ENCODE data around the gene RCC1.

The RCC1 gene

GRCh38 chr1:28507646-28508434, 2.0 kb downstream of the RCC1 start:
- H3K4ac ChIP-seq (ENCODE audit: low read depth, low read length), result peak overlapping the region; percentile 59
- H3K4me2 ChIP-seq (ENCODE audit: low read length), result peak overlapping the region; percentile 82
- no peak overlapping the region for H2AK5ac ChIP-seq (ENCODE audit: low read length)
- H3K18ac ChIP-seq (ENCODE audit: low read length), result peak overlapping the region; percentile 99
- no peak overlapping the region for H2BK15ac ChIP-seq (replicated peaks; ENCODE audit: low read depth)
- DNase-seq, result no peak
- WGBS (ENCODE audit: extremely low coverage, insufficient coverage, low lambda C conversion rate), result no CpG with 5 or more reads among the region's 10 CpGs
- peaks cover 3% of the 10 kb centered on the region for H3K4me1 ChIP-seq (ENCODE audit: control insufficient read depth, low read depth, low read length)
- H2BK120ac ChIP-seq (ENCODE audit: low read depth, low read length), result no peak overlapping the region
- H3K4me3 ChIP-seq (ENCODE audit: low read length), result peak overlapping the region; percentile 96
- H4K8ac ChIP-seq (ENCODE audit: low read depth, low read length), result peak overlapping the region; percentile 77
- no peak overlapping the region for H4K5ac ChIP-seq (ENCODE audit: low read length)
- H3K79me2 ChIP-seq (ENCODE audit: control insufficient read depth, insufficient read depth, low read length), result peaks cover 17% of the 10 kb centered on the region
- peak overlapping the region; percentile 98 for H3K56ac ChIP-seq (ENCODE audit: low read length)
- H3K27me3 ChIP-seq (ENCODE audit: insufficient read depth, low read length, poor library complexity), result no peaks in the 10 kb centered on the region
- H3K23ac ChIP-seq (ENCODE audit: low read length), result peak overlapping the region; percentile 51
- peak overlapping the region; percentile 96 for H3K27ac ChIP-seq (ENCODE audit: low read depth, low read length)
- peak overlapping the region; percentile 54 for H2BK5ac ChIP-seq (ENCODE audit: low read length)
- H3K36me3 ChIP-seq (ENCODE audit: control insufficient read depth, insufficient read depth, low read length), result peaks cover 27% of the 10 kb centered on the region
- peaks cover 5% of the 10 kb centered on the region for H3K79me1 ChIP-seq (ENCODE audit: low read length)
- H3K9ac ChIP-seq (ENCODE audit: low read length), result peak overlapping the region; percentile 100

- Histone ChIP-seq H3K56ac (ENCODE audit: low read length) (peak overlapping the region; percentile 98), H3K18ac (ENCODE audit: low read length) (peak overlapping the region; percentile 76), H2AK5ac (ENCODE audit: low read length) (no peak overlapping the region), H3K79me1 (ENCODE audit: low read length) (peaks cover 5% of the 10 kb centered on the region), H3K9ac (ENCODE audit: low read length) (peak overlapping the region; percentile 100), H2BK15ac (replicated peaks; ENCODE audit: low read depth) (no peak overlapping the region), H4K8ac (ENCODE audit: low read depth, low read length) (no peak overlapping the region), H3K4me1 (ENCODE audit: control insufficient read depth, low read depth, low read length) (peaks cover 3% of the 10 kb centered on the region), H3K4me3 (ENCODE audit: low read length) (peak overlapping the region; percentile 96), H4K5ac (ENCODE audit: low read length) (no peak overlapping the region), H2BK5ac (ENCODE audit: low read length) (no peak overlapping the region), H3K36me3 (ENCODE audit: control insufficient read depth, insufficient read depth, low read length) (peaks cover 27% of the 10 kb centered on the region), H3K27me3 (ENCODE audit: insufficient read depth, low read length, poor library complexity) (no peaks in the 10 kb centered on the region), H2BK120ac (ENCODE audit: low read depth, low read length) (no peak overlapping the region), H3K4ac (ENCODE audit: low read depth, low read length) (peak overlapping the region; percentile 41), H3K4me2 (ENCODE audit: low read length) (peak overlapping the region; percentile 4), H3K79me2 (ENCODE audit: control insufficient read depth, insufficient read depth, low read length) (peaks cover 17% of the 10 kb centered on the region), H3K27ac (ENCODE audit: low read depth, low read length) (peak overlapping the region; percentile 88), H3K23ac (ENCODE audit: low read length) (no peak overlapping the region)
- DNase-seq, result peak; percentile 47
- no CpG with 5 or more reads among the region's 5 CpGs for WGBS (ENCODE audit: extremely low coverage, insufficient coverage, low lambda C conversion rate)
These were observed 2.6 kb downstream of the RCC1 start for GRCh38 chr1:28508435-28508754.

DNA sequence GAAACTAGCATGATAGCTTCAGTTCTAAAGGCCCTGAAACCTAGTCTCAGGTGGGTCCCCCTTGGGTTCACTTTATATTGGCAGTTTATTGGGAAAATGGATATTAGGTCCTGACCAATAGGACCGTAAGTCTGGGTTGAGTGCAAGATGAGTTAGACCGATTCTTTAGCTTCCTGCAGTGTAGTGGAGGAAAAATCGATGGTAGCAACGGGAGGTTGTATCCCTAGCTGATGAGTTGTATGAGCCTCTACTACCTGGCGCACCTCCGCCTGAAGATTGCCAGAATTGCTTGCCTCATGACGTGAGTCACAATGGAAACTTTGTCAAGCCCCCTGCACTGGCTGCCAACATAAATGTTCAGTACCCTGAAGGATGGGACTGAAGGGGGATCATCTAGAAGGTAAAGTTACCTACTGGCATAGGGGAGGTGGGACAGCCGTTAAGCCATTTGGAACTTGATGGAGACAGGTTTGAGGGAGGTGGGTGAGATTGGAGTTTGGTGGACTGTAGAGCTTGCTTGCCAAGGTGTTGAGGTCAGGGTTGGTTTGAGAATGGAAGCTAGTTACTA, 3.9 kb downstream of the RCC1 start:
- H2AK5ac ChIP-seq (ENCODE audit: low read length), result no peak overlapping the region
- H2BK5ac ChIP-seq (ENCODE audit: low read length), result peak overlapping the region; percentile 20
- no peak overlapping the region for H3K18ac ChIP-seq (ENCODE audit: low read length)
- H3K79me1 ChIP-seq (ENCODE audit: low read length), result peaks cover 5% of the 10 kb centered on the region
- H3K27ac ChIP-seq (ENCODE audit: low read depth, low read length), result peak overlapping the region; percentile 88
- H3K36me3 ChIP-seq (ENCODE audit: control insufficient read depth, insufficient read depth, low read length), result peaks cover 27% of the 10 kb centered on the region
- peak; percentile 69 for DNase-seq
- H2BK120ac ChIP-seq (ENCODE audit: low read depth, low read length), result no peak overlapping the region
- no CpG with 5 or more reads among the region's 8 CpGs for WGBS (ENCODE audit: extremely low coverage, insufficient coverage, low lambda C conversion rate)
- H3K4me3 ChIP-seq (ENCODE audit: low read length), result peak overlapping the region; percentile 34
- peak overlapping the region; percentile 50 for H4K5ac ChIP-seq (ENCODE audit: low read length)
- H4K8ac ChIP-seq (ENCODE audit: low read depth, low read length), result no peak overlapping the region
- peak overlapping the region; percentile 32 for H3K4me2 ChIP-seq (ENCODE audit: low read length)
- H3K27me3 ChIP-seq (ENCODE audit: insufficient read depth, low read length, poor library complexity), result no peaks in the 10 kb centered on the region
- H3K23ac ChIP-seq (ENCODE audit: low read length), result no peak overlapping the region
- no peak overlapping the region for H3K4ac ChIP-seq (ENCODE audit: low read depth, low read length)
- peak overlapping the region; percentile 100 for H3K9ac ChIP-seq (ENCODE audit: low read length)
- peak overlapping the region; percentile 98 for H3K56ac ChIP-seq (ENCODE audit: low read length)
- peaks cover 17% of the 10 kb centered on the region for H3K79me2 ChIP-seq (ENCODE audit: control insufficient read depth, insufficient read depth, low read length)
- no peak overlapping the region for H2BK15ac ChIP-seq (replicated peaks; ENCODE audit: low read depth)
- H3K4me1 ChIP-seq (ENCODE audit: control insufficient read depth, low read depth, low read length), result peaks cover 3% of the 10 kb centered on the region

GRCh38 chr1:28510273-28510969, 4.6 kb downstream of the RCC1 start:
- DNase-seq, result no peak
- Histone ChIP-seq H2BK15ac (replicated peaks; ENCODE audit: low read depth) (no peak overlapping the region), H2BK120ac (ENCODE audit: low read depth, low read length) (no peak overlapping the region), H3K4me3 (ENCODE audit: low read length) (peak overlapping the region; percentile 34), H3K27me3 (ENCODE audit: insufficient read depth, low read length, poor library complexity) (no peaks in the 10 kb centered on the region), H3K18ac (ENCODE audit: low read length) (no peak overlapping the region), H2BK5ac (ENCODE audit: low read length) (peak overlapping the region; percentile 2), H3K56ac (ENCODE audit: low read length) (peak overlapping the region; percentile 98), H3K4ac (ENCODE audit: low read depth, low read length) (no peak overlapping the region), H3K27ac (ENCODE audit: low read depth, low read length) (peak overlapping the region; percentile 88), H3K4me2 (ENCODE audit: low read length) (peak overlapping the region; percentile 32), H3K9ac (ENCODE audit: low read length) (peak overlapping the region; percentile 100), H2AK5ac (ENCODE audit: low read length) (no peak overlapping the region), H3K23ac (ENCODE audit: low read length) (no peak overlapping the region), H4K5ac (ENCODE audit: low read length) (no peak overlapping the region), H3K4me1 (ENCODE audit: control insufficient read depth, low read depth, low read length) (peaks cover 3% of the 10 kb centered on the region), H3K79me2 (ENCODE audit: control insufficient read depth, insufficient read depth, low read length) (peaks cover 17% of the 10 kb centered on the region), H3K36me3 (ENCODE audit: control insufficient read depth, insufficient read depth, low read length) (peaks cover 27% of the 10 kb centered on the region), H3K79me1 (ENCODE audit: low read length) (peaks cover 5% of the 10 kb centered on the region), H4K8ac (ENCODE audit: low read depth, low read length) (no peak overlapping the region)
- WGBS (ENCODE audit: extremely low coverage, insufficient coverage, low lambda C conversion rate), result no CpG with 5 or more reads among the region's 8 CpGs

DNA sequence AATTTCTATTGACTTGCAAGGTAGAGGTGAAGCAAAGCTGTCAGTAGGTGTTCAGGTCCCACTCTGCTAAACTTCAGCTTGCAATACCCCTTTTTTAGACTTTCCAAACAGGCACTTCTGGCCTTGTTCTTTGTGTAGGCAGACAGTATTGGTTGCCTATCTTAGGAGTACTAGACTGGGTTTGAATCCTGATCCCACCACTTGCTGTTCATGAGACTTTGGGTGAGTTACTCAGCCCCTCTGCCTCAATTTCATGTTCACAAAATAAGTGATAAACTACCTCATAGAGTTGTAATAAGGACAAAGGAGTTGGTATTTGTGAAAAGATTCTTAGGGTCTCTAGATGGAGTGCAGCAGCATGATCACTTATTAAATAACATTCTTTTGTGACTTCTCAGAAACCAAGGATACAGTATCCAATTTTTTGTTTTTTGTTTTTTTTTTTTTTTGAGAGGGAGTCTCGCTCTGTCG, 5.2 kb downstream of the RCC1 start:
- peaks cover 5% of the 10 kb centered on the region for H3K79me1 ChIP-seq (ENCODE audit: low read length)
- H3K79me2 ChIP-seq (ENCODE audit: control insufficient read depth, insufficient read depth, low read length), result peaks cover 17% of the 10 kb centered on the region
- no peak overlapping the region for H2AK5ac ChIP-seq (ENCODE audit: low read length)
- no peak overlapping the region for H2BK15ac ChIP-seq (replicated peaks; ENCODE audit: low read depth)
- no peak overlapping the region for H3K4me2 ChIP-seq (ENCODE audit: low read length)
- no peak overlapping the region for H2BK120ac ChIP-seq (ENCODE audit: low read depth, low read length)
- H3K23ac ChIP-seq (ENCODE audit: low read length), result no peak overlapping the region
- no peak overlapping the region for H4K8ac ChIP-seq (ENCODE audit: low read depth, low read length)
- no CpG with 5 or more reads among the region's 2 CpGs for WGBS (ENCODE audit: extremely low coverage, insufficient coverage, low lambda C conversion rate)
- H3K4me1 ChIP-seq (ENCODE audit: control insufficient read depth, low read depth, low read length), result peaks cover 3% of the 10 kb centered on the region
- H3K36me3 ChIP-seq (ENCODE audit: control insufficient read depth, insufficient read depth, low read length), result peaks cover 27% of the 10 kb centered on the region
- no peak overlapping the region for H3K27ac ChIP-seq (ENCODE audit: low read depth, low read length)
- no peak overlapping the region for H4K5ac ChIP-seq (ENCODE audit: low read length)
- H3K4ac ChIP-seq (ENCODE audit: low read depth, low read length), result no peak overlapping the region
- H3K27me3 ChIP-seq (ENCODE audit: insufficient read depth, low read length, poor library complexity), result no peaks in the 10 kb centered on the region
- H3K9ac ChIP-seq (ENCODE audit: low read length), result peak overlapping the region; percentile 100
- H2BK5ac ChIP-seq (ENCODE audit: low read length), result no peak overlapping the region
- H3K18ac ChIP-seq (ENCODE audit: low read length), result no peak overlapping the region
- H3K56ac ChIP-seq (ENCODE audit: low read length), result no peak overlapping the region
- DNase-seq, result peak; percentile 88
- no peak overlapping the region for H3K4me3 ChIP-seq (ENCODE audit: low read length)

All from mesendoderm (in vitro differentiated cells).